Colonic mucosa (tissue), 4 donors: Measurements from ENCODE around the gene RETSAT. TPM values are rescaled to one million over a fixed set of nuclear protein-coding genes. Genes with fewer than 3 reads are reported as not detected.
"Not testable (repeated sequence)": the region's sequence is repeated elsewhere in the genome, so short reads cannot be mapped to it uniquely, and the experiment has no call there.

Experiments used
- DNase-seq: peaks from one replicate; pipeline ENCODE4 v3.0.0-alpha.2; 2020
- H3K27ac ChIP-seq: fragments of 200-600 bp; one replicate; pipeline ENCODE4 v1.8.0; 2021
- H3K27me3 ChIP-seq: fragments of 200-600 bp; one replicate; pipeline ENCODE4 v1.8.0; 2021
- H3K36me3 ChIP-seq: fragments of 200-600 bp; one replicate; pipeline ENCODE4 v1.8.0; 2021
- H3K4me1 ChIP-seq: fragments of 200-600 bp; one replicate; pipeline ENCODE4 v1.8.0; 2021; ENCODE audit warnings: mild to moderate bottlenecking
- H3K4me3 ChIP-seq: fragments of 200-600 bp; one replicate; pipeline ENCODE4 v1.8.0; 2021
- H3K9ac ChIP-seq, 2 donors: one replicate each; pipeline ENCODE4 v1.7.0; 2013; ENCODE audit warnings: control low read depth in 2 of 2, low read depth in 2 of 2, low read length in 2 of 2
- H3K9me3 ChIP-seq: fragments of 200-600 bp; one replicate; pipeline ENCODE4 v1.8.0; 2021
- CTCF ChIP-seq: fragments of 200-600 bp; IDR thresholded peaks from one replicate; pipeline ENCODE4 v1.8.0; 2022; ENCODE audit warnings: antibody characterized with exemption, mild to moderate bottlenecking
- intact Hi-C: fragments of 100-400 bp; cut with DNase I; formaldehyde crosslinking; loops from one replicate; pipeline ENCODE4 v1.14.1; 2022
- total RNA-seq, 2 donors: library from RNA; stranded (reverse); fragmentation: NEBNext Ultra II Directional in 1 of 2; extraction: Animal tissue kit (Norgen Biotek cat#: 25700) in 1 of 2; gene quantifications; one replicate each; pipeline ENCODE4 v1.2.1, GENCODE V29; 2021
- donor health status: healthy.
- donor health status: DM: no; HTN: no; CAD: no.
- donor health status: DM: no; HTN: no; CAD: no.

Gene RETSAT
- total RNA-seq, 2 donors from 2014 or later = 145 to 190 TPM

- Histone ChIP-seq H3K4me3 (peak overlapping the region; percentile 61), H3K27ac (peak overlapping the region; percentile 88), H3K36me3 (peaks cover 5% of the 10 kb centered on the region), H3K9me3 (no peaks in the 10 kb centered on the region), H3K27me3 (no peaks in the 10 kb centered on the region), H3K4me1 (peaks cover 11% of the 10 kb centered on the region), H3K9ac (peak overlapping the region in 1 of 2 donors; percentile 97)
- intact Hi-C loops = no loop called here
- peak; percentile 72 for DNase-seq
- TF ChIP-seq CTCF = no peak
Measured at GRCh38 chr2:85324639-85325465, 29.5 kb downstream of the RETSAT start.

- H3K4me3 ChIP-seq, H3K27ac ChIP-seq, DNase-seq, H3K36me3 ChIP-seq, H3K9me3 ChIP-seq, H3K27me3 ChIP-seq, intact Hi-C loops: not testable (repeated sequence)
- peak overlapping the region in 1 of 2 donors; percentile 97 for H3K9ac ChIP-seq
- H3K4me1 ChIP-seq = peaks cover 11% of the 10 kb centered on the region
Measured at GRCh38 chr2:85323988-85324367, 30.4 kb downstream of the RETSAT start.

GRCh38 chr2:85323351-85323987 is 30.9 kb downstream of the RETSAT start:
- Histone ChIP-seq H3K36me3 (peaks cover 5% of the 10 kb centered on the region), H3K4me3 (no peak overlapping the region), H3K4me1 (peaks cover 11% of the 10 kb centered on the region), H3K27me3 (no peaks in the 10 kb centered on the region), H3K9me3 (no peaks in the 10 kb centered on the region), H3K27ac (no peak overlapping the region), H3K9ac (no peak overlapping the region)
- no peak for TF ChIP-seq CTCF
- DNase-seq = no peak
- intact Hi-C loops = no loop called here

- Histone ChIP-seq H3K27ac (no peak overlapping the region), H3K36me3 (peaks cover 11% of the 10 kb centered on the region), H3K9ac (no peak overlapping the region), H3K27me3 (no peaks in the 10 kb centered on the region), H3K9me3 (no peaks in the 10 kb centered on the region), H3K4me3 (no peak overlapping the region), H3K4me1 (peaks cover 7% of the 10 kb centered on the region)
- intact Hi-C loops = no loop called here
- TF ChIP-seq CTCF = no peak
- no peak for DNase-seq
Measured at GRCh38 chr2:85319796-85320195, 34.5 kb downstream of the RETSAT start.

GRCh38 chr2:85318222-85319074 is 35.9 kb downstream of the RETSAT start:
- Histone ChIP-seq H3K9me3 (no peaks in the 10 kb centered on the region), H3K36me3 (peaks cover 6% of the 10 kb centered on the region), H3K27me3 (no peaks in the 10 kb centered on the region), H3K4me3 (no peak overlapping the region), H3K4me1 (no peaks in the 10 kb centered on the region), H3K9ac (no peak overlapping the region), H3K27ac (no peak overlapping the region)
- TF ChIP-seq CTCF = no peak
- DNase-seq = no peak
- intact Hi-C loops = no loop called here

GRCh38 chr2:85315921-85316320 is 38.4 kb downstream of the RETSAT start:
- H3K4me3 ChIP-seq, H3K36me3 ChIP-seq, intact Hi-C loops, H3K9ac ChIP-seq, DNase-seq, H3K27me3 ChIP-seq, H3K27ac ChIP-seq, H3K9me3 ChIP-seq, H3K4me1 ChIP-seq: not testable (repeated sequence)
